Neural crest cell (in vitro differentiated cells): Measurements from ENCODE around the gene TFB2M. TPM values are rescaled to one million over a fixed set of nuclear protein-coding genes. Genes with fewer than 3 reads are reported as not detected.

ENCODE experiments used
- DNase-seq: peaks from one replicate; pipeline ENCODE4 v3.0.0; 2021; ENCODE audit warnings: low read depth, mixed read lengths, low spot score
- H3K27ac Mint-ChIP-seq: one replicate; pipeline ENCODE4 v1.8.0; 2021; ENCODE audit warnings: mild to moderate bottlenecking, mixed read lengths; ENCODE audit not compliant: unreplicated experiment
- H3K27me3 Mint-ChIP-seq: 2 replicates; pipeline ENCODE4 v1.8.0; 2021; ENCODE audit warnings: low read depth, mild to moderate bottlenecking, mixed read lengths
- H3K36me3 Mint-ChIP-seq: 2 replicates; pipeline ENCODE4 v1.8.0; 2021; ENCODE audit warnings: low read depth, mild to moderate bottlenecking, mixed read lengths
- H3K4me1 Mint-ChIP-seq: 2 replicates; pipeline ENCODE4 v1.8.0; 2021; ENCODE audit warnings: mixed read lengths
- H3K4me3 Mint-ChIP-seq: one replicate; pipeline ENCODE4 v1.8.0; 2021; ENCODE audit warnings: mild to moderate bottlenecking, mixed read lengths
- H3K9me3 Mint-ChIP-seq: 2 replicates; pipeline ENCODE4 v1.8.0; 2021; ENCODE audit warnings: mixed read lengths
- total RNA-seq: library from RNA; stranded (reverse); gene quantifications from 2 replicates; pipeline ENCODE4 v1.2.1, GENCODE V29; 2021
- TF ChIP-seq, protein P1 (sequence below): fragments of 200-600 bp; sonication (generic); conservative IDR thresholded peaks from 2 replicates; pipeline ENCODE4 v1.5.0; 2021; ENCODE audit warnings: antibody characterized with exemption, mild to moderate bottlenecking

Gene TFB2M
- total RNA-seq, 1 donor from 2014 or later: 9.0 TPM

DNA sequence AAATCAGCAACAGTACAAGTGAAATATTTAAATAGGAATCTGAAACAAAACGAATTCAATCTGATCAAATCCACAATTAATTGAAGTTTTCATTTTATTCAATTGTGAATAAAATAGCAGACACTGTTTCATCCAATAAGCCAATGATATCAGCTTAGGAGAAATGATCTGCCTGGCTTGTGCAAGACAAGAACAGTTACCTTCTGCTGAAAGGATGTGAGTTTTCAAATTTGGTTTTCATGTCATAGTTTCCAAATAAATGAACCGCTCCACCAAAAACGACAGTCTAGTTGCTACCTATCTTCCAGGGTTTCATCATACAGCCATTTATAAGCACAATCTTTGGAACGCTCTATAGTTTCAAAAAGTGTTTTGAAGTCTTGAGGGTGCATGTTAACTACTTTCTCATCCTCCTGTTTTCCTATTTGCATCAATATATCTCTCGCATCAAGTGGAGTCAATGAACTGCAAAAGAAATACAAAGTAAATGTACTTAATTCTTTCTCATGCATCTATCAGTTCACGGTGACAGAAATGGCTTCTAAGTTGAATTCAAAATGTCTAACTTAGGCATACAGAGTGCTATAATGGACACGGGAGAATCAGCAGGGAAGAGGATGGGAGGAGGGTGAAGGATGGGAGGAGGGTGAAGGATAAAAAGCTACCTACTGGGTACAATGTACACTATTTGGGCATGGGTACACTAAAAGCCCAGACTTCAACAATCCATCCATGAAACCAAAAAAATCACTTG is 25.1 kb downstream of the TFB2M start:
- Mint-ChIP-seq H3K27me3 (no peaks in the 10 kb centered on the region), H3K9me3 (no peaks in the 10 kb centered on the region), H3K4me1 (no peaks in the 10 kb centered on the region), H3K36me3 (peaks cover 5% of the 10 kb centered on the region), H3K4me3 (no peak overlapping the region), H3K27ac (no peak overlapping the region)
- DNase-seq: no peak
- TF ChIP-seq, protein P1, sequence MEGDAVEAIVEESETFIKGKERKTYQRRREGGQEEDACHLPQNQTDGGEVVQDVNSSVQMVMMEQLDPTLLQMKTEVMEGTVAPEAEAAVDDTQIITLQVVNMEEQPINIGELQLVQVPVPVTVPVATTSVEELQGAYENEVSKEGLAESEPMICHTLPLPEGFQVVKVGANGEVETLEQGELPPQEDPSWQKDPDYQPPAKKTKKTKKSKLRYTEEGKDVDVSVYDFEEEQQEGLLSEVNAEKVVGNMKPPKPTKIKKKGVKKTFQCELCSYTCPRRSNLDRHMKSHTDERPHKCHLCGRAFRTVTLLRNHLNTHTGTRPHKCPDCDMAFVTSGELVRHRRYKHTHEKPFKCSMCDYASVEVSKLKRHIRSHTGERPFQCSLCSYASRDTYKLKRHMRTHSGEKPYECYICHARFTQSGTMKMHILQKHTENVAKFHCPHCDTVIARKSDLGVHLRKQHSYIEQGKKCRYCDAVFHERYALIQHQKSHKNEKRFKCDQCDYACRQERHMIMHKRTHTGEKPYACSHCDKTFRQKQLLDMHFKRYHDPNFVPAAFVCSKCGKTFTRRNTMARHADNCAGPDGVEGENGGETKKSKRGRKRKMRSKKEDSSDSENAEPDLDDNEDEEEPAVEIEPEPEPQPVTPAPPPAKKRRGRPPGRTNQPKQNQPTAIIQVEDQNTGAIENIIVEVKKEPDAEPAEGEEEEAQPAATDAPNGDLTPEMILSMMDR: no peak

DNA sequence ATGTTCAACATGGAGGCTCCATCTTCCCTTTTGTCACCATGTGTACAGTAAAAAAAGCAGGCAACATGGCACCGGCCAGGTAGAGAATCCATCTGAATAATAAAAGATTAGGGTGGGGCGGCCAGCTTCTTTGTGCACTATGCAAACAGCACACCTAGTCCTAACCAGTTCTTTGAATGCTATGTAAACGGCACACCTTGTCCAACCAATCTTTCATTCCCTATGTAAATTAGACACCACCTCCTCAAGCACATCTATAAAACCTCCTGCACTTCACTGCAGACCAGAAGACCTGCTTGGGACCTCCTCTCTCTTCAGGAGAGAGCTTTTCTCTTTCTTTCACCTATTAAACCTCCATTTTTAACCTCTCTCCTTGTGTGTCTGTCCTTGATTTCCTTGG is 28.2 kb downstream of the TFB2M start:
- Mint-ChIP-seq H3K27ac (no peak overlapping the region), H3K36me3 (peaks cover 3% of the 10 kb centered on the region), H3K9me3 (no peaks in the 10 kb centered on the region), H3K27me3 (no peaks in the 10 kb centered on the region), H3K4me1 (no peaks in the 10 kb centered on the region), H3K4me3 (no peak overlapping the region)
- no peak for DNase-seq
- TF ChIP-seq, protein P1: no peak

DNA sequence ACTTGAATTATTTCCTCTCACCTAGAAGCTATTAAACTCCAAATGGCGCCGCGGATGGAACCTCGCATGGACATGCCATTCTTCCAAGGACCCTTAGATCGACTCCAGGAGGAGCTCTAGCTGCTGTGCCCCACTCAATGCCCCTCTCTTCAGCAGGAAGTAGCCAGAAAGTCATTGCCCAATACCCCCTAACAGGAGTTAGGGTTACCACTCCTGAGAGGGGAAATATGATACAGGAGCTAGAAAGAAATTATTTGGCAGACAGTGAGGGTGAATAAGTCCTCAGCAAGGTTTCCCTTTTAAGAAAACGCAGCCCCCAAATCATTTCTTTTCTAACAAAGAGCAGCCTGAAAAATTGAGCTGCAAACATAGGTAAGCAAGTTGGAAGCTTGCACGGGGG is 28.6 kb downstream of the TFB2M start:
- DNase-seq: no peak
- no peaks in the 10 kb centered on the region for H3K9me3 Mint-ChIP-seq
- H3K4me3 Mint-ChIP-seq: no peak overlapping the region
- H3K4me1 Mint-ChIP-seq: no peaks in the 10 kb centered on the region
- H3K27me3 Mint-ChIP-seq: peaks cover 1% of the 10 kb centered on the region
- H3K27ac Mint-ChIP-seq: peak overlapping the region; percentile 68
- TF ChIP-seq, protein P1: no peak
- peaks cover 3% of the 10 kb centered on the region for H3K36me3 Mint-ChIP-seq

DNA sequence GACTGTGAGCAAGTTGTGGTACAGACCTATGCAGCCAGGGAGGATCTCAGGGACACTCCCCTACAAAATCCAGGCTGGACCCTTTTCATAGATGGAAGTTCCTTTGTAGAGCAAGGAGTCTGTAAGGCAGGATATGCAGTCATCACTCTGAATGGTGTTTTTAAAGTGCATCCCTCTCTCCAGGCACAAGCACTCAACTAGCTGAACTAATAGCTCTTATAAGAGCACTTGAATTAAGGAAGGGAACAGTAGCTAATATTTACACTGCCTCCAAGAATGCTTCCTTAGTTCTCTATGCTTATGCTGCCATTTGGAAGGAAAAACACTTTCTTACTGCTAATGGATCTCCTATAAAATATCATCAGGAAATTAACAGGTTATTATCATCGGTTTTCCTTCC is 31.9 kb downstream of the TFB2M start:
- no peaks in the 10 kb centered on the region for H3K4me1 Mint-ChIP-seq
- H3K36me3 Mint-ChIP-seq: peaks cover 3% of the 10 kb centered on the region
- H3K9me3 Mint-ChIP-seq: peaks cover 15% of the 10 kb centered on the region
- H3K27ac Mint-ChIP-seq: no peak overlapping the region
- DNase-seq: no peak
- H3K27me3 Mint-ChIP-seq: peaks cover 6% of the 10 kb centered on the region
- no peak overlapping the region for H3K4me3 Mint-ChIP-seq
- TF ChIP-seq, protein P1: no peak

DNA sequence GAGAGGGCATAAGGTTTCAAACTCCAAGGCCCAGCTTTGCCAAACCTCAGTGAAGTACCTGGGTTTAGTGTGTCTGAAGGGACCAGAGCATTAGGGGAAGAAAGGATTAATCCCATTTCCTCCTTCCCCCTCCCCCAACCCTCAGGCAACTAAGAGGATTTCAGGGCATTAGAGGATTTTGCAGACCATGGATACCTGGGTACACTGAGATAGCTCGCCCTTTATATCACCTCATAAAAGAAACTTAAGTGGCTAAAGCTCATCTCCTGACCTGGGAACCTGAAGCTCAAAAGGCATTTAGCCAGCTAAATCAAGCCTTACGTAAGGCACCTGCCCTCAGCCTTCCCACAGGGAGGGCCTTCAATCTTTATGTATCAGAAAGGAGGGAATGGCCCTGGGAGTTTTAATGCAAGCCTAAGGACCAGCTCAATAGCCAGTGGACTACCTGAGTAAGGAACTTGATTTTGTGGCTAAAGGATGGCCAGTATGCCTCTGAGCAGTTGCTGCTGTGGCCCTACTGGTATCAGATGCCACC is 32.6 kb downstream of the TFB2M start:
- H3K27ac Mint-ChIP-seq: no peak overlapping the region
- H3K4me3 Mint-ChIP-seq: no peak overlapping the region
- peaks cover 3% of the 10 kb centered on the region for H3K36me3 Mint-ChIP-seq
- peaks cover 15% of the 10 kb centered on the region for H3K9me3 Mint-ChIP-seq
- no peak for DNase-seq
- TF ChIP-seq, protein P1: no peak
- peaks cover 6% of the 10 kb centered on the region for H3K27me3 Mint-ChIP-seq
- H3K4me1 Mint-ChIP-seq: no peaks in the 10 kb centered on the region
